GM13976 (cell line): ENCODE data around the gene TIFAB.
A peak's percentile ranks its signal among the peaks of the same experiment; 100 is the strongest.

Source experiments
- DNase-seq: peaks from one replicate; pipeline ENCODE4 v3.0.0; 2012; ENCODE audit warnings: low spot score
- CTCF ChIP-seq: IDR thresholded peaks from 2 replicates; pipeline ENCODE4 v1.5.1; 2012; ENCODE audit warnings: borderline replicate concordance, mild to moderate bottlenecking; ENCODE audit not compliant: insufficient read depth; ENCODE audit errors: extremely low read depth, missing control alignments, control extremely low read depth
- in situ Hi-C: fragments of 300-500 bp; cut with MboI; formaldehyde crosslinking; loops from one replicate; pipeline ENCODE4 v1.12.0; 2022; ENCODE audit warnings: low sequenced_read_pairs, mixed read lengths, inconsistent platforms; ENCODE audit not compliant: unreplicated experiment

Gene TIFAB

GRCh38 chr5:135456238-135457099 lies 4.3 kb upstream of the TIFAB start:
- TF ChIP-seq CTCF, result no peak
- DNase-seq, result peak; percentile 59
- in situ Hi-C loops, result loop anchor here (25.0 kb wide), 1 partner anchor 381 kb away; the partner anchor contains the start of gene SLC25A48

- DNase-seq, result no peak
- TF ChIP-seq CTCF, result no peak
- in situ Hi-C loops, result loop anchor here (25.0 kb wide), 1 partner anchor 381 kb away; the partner anchor contains the start of gene SLC25A48
Observed at GRCh38 chr5:135455876-135456237, 3.7 kb upstream of the TIFAB start.

- in situ Hi-C loops, result loop anchor here (25.0 kb wide), 1 partner anchor 382 kb away; the partner anchor contains the start of gene SLC25A48
- TF ChIP-seq CTCF, result no peak
- no peak for DNase-seq
Observed at GRCh38 chr5:135454946-135455345, 2.8 kb upstream of the TIFAB start.

GRCh38 chr5:135453613-135454012 lies 1.5 kb upstream of the TIFAB start:
- in situ Hi-C loops, result loop anchor here (25.0 kb wide), 1 partner anchor 384 kb away; the partner anchor contains the start of gene SLC25A48
- no peak for TF ChIP-seq CTCF
- no peak for DNase-seq

GRCh38 chr5:135451581-135452320 lies 400 bp downstream of the TIFAB start:
- DNase-seq, result no peak
- in situ Hi-C loops, result loop anchor here (25.0 kb wide), 1 partner anchor 386 kb away; the partner anchor contains the start of gene SLC25A48
- no peak for TF ChIP-seq CTCF

- in situ Hi-C loops, result loop anchor here (25.0 kb wide), 1 partner anchor 386 kb away; the partner anchor contains the start of gene SLC25A48
- no peak for DNase-seq
- TF ChIP-seq CTCF, result no peak
Observed at GRCh38 chr5:135450952-135451351, 1.2 kb downstream of the TIFAB start.
